ENCODE data around the gene ITCH. TPM values are rescaled to one million over a fixed set of nuclear protein-coding genes. Genes with fewer than 3 reads are reported as not detected.

ITCH gene
- total RNA-seq, 2 donors from 2014 or later = 22.4 to 24.4 TPM

GRCh38 chr20:34530342-34530741 is 167.3 kb downstream of the ITCH start:
- no peak for TF ChIP-seq CTCF (IDR thresholded peaks at IDR 0.05)
- TF ChIP-seq POLR2A (IDR thresholded peaks at IDR 0.05) = no peak
- Histone ChIP-seq H3K9me3 (no peaks in the 10 kb centered on the region), H3K4me3 (no peak overlapping the region), H3K4me1 (peaks cover 34% of the 10 kb centered on the region), H3K27ac (no peak overlapping the region), H3K36me3 (replicated peaks in 1 of 2; ENCODE audit: insufficient read depth in 1 of 2, low read depth in 2 of 2) (peaks cover 7 to 23% of the 10 kb centered on the region in 2 donors), H3K27me3 (no peaks in the 10 kb centered on the region)
- no peak for ATAC-seq
- intact Hi-C loops (cut with DNase I) = no loop called here
- WGBS, 2 donors = 67 to 69% methylated on average over 5 of the region's 5 CpGs
- DNase-seq = no peak

- Histone ChIP-seq H3K4me1 (peaks cover 20% of the 10 kb centered on the region), H3K36me3 (replicated peaks in 1 of 2; ENCODE audit: insufficient read depth in 1 of 2, low read depth in 2 of 2) (peaks cover 7 to 31% of the 10 kb centered on the region in 2 donors), H3K27ac (no peak overlapping the region), H3K27me3 (no peaks in the 10 kb centered on the region), H3K4me3 (no peak overlapping the region), H3K9me3 (no peaks in the 10 kb centered on the region)
- DNase-seq (peak in 1 of 4 donors; percentile 3), ATAC-seq (no peak)
- intact Hi-C loops (cut with DNase I) = no loop called here
- TF ChIP-seq CTCF (IDR thresholded peaks at IDR 0.05) (no peak), POLR2A (IDR thresholded peaks at IDR 0.05) (no peak)
- WGBS, 2 donors = 80% methylated on average over 7 to 8 of the region's 8 CpGs
These were observed 168.7 kb downstream of the ITCH start for GRCh38 chr20:34531608-34532265.

GRCh38 chr20:34532320-34532719 is 169.2 kb downstream of the ITCH start:
- 75 to 89% methylated on average over 4 to 8 of the region's 8 CpGs for WGBS, 2 donors
- peaks cover 7 to 32% of the 10 kb centered on the region in 2 donors for H3K36me3 ChIP-seq (replicated peaks in 1 of 2; ENCODE audit: insufficient read depth in 1 of 2, low read depth in 2 of 2)

GRCh38 chr20:34532756-34533155 is 169.7 kb downstream of the ITCH start:
- no peak overlapping the region for H3K4me3 ChIP-seq
- no peak overlapping the region for H3K27ac ChIP-seq
- intact Hi-C loops (cut with DNase I) = no loop called here
- WGBS, 2 donors = 91% methylated on average over 4 to 6 of the region's 7 CpGs
- ATAC-seq (no peak), DNase-seq (no peak)
- peaks cover 10% of the 10 kb centered on the region for H3K4me1 ChIP-seq
- H3K9me3 ChIP-seq = no peaks in the 10 kb centered on the region
- TF ChIP-seq POLR2A (IDR thresholded peaks at IDR 0.05) (no peak), CTCF (IDR thresholded peaks at IDR 0.05) (no peak)
- no peaks in the 10 kb centered on the region for H3K27me3 ChIP-seq
- peaks cover 7 to 31% of the 10 kb centered on the region in 2 donors for H3K36me3 ChIP-seq (replicated peaks in 1 of 2; ENCODE audit: insufficient read depth in 1 of 2, low read depth in 2 of 2)

More at GRCh38 chr20:34532320-34532719, 169.2 kb downstream of the ITCH start:
- peaks cover 14% of the 10 kb centered on the region for H3K4me1 ChIP-seq
- intact Hi-C loops (cut with DNase I) = no loop called here
- ATAC-seq (no peak), DNase-seq (peak in 1 of 4 donors; percentile 7)
- TF ChIP-seq POLR2A (IDR thresholded peaks at IDR 0.05) (no peak), CTCF (IDR thresholded peaks at IDR 0.05) (no peak)
- no peaks in the 10 kb centered on the region for H3K27me3 ChIP-seq
- no peak overlapping the region for H3K4me3 ChIP-seq
- H3K9me3 ChIP-seq = no peaks in the 10 kb centered on the region
- no peak overlapping the region for H3K27ac ChIP-seq

Measured in body of pancreas (tissue), 4 donors.